ENCODE measurements around the gene CALN1.

The CALN1 gene

DNA sequence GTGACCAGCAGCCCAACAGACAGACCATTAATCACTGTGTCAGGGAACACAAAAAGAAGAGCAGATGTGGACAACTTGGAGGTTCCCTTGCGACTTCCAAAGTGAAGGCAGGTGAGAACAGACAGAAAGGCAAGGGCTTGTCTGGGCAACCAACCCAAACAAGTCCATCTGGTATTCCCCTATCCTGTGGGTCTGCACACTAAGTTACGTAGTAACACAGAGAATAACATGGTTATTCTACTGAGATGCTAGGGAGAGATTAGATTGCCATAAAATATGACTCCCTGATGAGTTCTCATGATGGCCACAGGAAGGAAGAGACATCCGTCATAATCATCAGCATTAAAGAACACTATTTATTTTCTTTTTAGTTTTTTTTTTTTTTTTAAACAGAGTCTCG lies 252.2 kb downstream of the CALN1 start:
- TF ChIP-seq, protein P1, sequence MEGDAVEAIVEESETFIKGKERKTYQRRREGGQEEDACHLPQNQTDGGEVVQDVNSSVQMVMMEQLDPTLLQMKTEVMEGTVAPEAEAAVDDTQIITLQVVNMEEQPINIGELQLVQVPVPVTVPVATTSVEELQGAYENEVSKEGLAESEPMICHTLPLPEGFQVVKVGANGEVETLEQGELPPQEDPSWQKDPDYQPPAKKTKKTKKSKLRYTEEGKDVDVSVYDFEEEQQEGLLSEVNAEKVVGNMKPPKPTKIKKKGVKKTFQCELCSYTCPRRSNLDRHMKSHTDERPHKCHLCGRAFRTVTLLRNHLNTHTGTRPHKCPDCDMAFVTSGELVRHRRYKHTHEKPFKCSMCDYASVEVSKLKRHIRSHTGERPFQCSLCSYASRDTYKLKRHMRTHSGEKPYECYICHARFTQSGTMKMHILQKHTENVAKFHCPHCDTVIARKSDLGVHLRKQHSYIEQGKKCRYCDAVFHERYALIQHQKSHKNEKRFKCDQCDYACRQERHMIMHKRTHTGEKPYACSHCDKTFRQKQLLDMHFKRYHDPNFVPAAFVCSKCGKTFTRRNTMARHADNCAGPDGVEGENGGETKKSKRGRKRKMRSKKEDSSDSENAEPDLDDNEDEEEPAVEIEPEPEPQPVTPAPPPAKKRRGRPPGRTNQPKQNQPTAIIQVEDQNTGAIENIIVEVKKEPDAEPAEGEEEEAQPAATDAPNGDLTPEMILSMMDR (IDR thresholded peaks at IDR 0.05; ENCODE audit: insufficient read depth, low read depth, low read length, missing control alignments) = no peak
- no peak for DNase-seq (ENCODE audit: low read depth)
- no peak overlapping the region for H3K4me3 ChIP-seq (ENCODE audit: low read length)

DNA sequence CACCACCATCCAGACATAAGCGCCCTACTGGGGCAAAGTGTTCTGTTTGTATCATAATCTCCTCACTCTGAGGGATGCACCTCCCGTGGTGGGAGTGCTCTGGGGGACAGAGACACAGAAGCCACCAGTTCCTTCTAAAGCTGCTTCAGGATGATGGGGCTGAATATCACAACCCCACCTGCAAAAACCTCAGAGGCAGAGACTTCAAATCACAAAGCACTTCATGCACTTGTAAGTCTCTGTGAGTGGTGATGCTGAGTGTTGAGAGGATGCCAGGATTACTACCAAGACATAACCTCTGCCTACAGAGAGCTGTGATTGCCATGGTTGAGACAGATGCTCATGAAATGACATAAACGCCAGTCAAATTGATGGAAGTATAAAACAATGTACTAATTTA lies 255.5 kb downstream of the CALN1 start:
- TF ChIP-seq, protein P1 (IDR thresholded peaks at IDR 0.05; ENCODE audit: insufficient read depth, low read depth, low read length, missing control alignments) = no peak
- H3K4me3 ChIP-seq (ENCODE audit: low read length) = no peak overlapping the region
- no peak for DNase-seq (ENCODE audit: low read depth)

DNA sequence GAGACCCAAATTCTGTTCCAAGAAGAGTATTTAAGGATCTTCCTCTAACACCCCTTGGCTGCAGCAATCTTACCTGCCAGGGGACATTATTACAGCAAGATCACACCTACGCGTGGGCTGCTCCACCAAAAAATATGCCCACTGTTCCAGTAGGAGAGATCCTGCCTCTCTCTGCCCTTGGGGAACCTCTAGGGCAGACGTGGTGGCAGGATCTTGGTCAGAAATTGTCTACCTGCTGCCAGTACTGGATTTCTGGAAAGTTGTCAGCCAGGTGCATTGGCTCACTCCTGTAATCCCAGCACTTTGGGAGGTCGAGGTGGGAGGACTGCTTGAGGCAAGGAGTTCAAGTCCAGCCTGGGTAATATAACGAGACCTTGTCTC lies 259.0 kb downstream of the CALN1 start:
- DNase-seq (ENCODE audit: low read depth) = no peak
- H3K4me3 ChIP-seq (ENCODE audit: low read length) = no peak overlapping the region
- TF ChIP-seq, protein P1 (IDR thresholded peaks at IDR 0.05; ENCODE audit: insufficient read depth, low read depth, low read length, missing control alignments) = no peak

DNA sequence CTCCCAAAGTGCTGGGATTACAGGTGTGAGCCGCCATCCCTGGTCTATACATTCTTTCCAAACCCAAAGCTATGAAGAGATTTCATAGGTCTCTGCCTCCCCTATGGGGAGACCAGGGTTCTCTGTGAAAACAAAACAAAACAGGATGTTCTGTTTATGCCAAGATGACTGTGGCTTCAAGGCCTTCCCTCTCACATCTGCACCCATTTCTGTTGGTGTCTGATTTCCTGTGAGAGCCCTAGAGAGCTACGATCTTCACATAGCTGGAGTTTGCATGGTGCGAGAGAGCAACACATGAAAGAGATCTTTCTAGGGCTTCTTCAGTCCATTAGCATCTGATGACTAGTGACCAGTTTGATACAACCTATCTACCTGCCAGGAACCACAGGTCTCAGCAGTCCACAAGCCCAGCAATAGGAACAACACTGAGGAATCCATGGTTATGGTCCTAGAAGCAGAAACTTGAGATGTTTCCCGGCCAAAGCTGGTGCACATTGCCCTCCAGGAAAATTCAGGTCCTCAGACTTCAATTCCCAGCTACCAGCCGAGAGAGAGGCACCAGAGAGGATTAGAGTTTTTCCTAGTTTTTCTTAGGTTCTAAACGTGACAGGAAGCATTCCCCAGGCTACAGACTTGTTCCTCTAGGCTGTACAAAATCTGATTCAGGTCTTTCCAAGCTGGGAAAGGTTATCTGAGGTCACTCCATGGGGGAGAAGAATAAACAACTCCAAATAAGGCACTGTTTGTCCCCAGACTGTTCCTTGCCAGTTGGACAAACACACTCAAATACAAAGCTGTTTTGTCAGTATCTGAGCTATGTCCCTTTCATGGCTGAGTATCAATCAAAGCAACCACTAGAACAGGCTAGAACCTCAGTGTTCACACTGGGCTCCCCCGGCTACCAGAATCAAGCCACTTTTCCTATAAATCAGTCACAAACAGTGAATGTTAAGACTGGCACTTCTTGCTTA lies 259.7 kb downstream of the CALN1 start:
- TF ChIP-seq, protein P1 (IDR thresholded peaks at IDR 0.05; ENCODE audit: insufficient read depth, low read depth, low read length, missing control alignments) = no peak
- DNase-seq (ENCODE audit: low read depth) = no peak
- H3K4me3 ChIP-seq (ENCODE audit: low read length) = no peak overlapping the region

DNA sequence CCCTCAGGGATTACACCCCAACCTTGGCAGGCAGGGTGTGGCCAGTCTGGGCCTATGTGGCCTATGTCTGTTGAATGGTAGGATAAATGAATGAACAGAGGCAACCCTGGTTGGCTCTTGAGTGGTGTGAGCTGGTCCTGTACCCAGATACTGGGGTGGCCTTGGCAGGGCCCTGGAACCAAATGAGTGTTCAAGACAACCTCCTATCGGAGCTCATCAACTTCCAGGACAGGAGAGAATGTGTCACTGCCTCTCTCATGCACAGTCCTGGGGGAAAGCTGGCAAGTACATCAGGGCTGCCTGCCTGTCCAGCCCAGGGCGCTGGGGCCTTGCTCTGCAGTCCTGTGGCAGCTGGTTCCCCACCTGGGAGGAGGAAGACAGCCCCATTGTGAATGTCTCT lies 271.6 kb downstream of the CALN1 start:
- TF ChIP-seq, protein P1 (IDR thresholded peaks at IDR 0.05; ENCODE audit: insufficient read depth, low read depth, low read length, missing control alignments) = no peak
- H3K4me3 ChIP-seq (ENCODE audit: low read length) = no peak overlapping the region
- DNase-seq (ENCODE audit: low read depth) = no peak

DNA sequence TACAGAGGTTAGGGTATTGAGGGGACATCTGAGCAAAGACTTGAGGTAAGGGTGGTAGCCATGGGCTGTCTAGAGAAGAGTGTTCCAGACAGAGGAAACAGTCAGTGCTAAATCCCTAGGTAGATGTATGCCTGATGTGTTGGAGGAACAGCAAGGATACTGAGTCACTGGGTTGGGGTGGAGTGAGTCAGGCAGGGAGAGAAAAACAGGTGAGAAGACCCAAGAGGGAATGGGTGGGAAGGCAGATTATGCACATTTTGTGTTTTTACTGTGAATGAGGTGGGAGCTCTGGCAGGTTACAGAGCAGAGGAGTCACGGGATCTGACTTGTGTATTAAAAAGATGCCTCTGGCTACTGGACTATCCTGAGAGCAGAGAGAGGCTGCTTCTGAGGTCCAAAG lies 285.0 kb downstream of the CALN1 start:
- DNase-seq (ENCODE audit: low read depth) = no peak
- H3K4me3 ChIP-seq (ENCODE audit: low read length) = no peak overlapping the region
- TF ChIP-seq, protein P1 (IDR thresholded peaks at IDR 0.05; ENCODE audit: insufficient read depth, low read depth, low read length, missing control alignments) = no peak

DNA sequence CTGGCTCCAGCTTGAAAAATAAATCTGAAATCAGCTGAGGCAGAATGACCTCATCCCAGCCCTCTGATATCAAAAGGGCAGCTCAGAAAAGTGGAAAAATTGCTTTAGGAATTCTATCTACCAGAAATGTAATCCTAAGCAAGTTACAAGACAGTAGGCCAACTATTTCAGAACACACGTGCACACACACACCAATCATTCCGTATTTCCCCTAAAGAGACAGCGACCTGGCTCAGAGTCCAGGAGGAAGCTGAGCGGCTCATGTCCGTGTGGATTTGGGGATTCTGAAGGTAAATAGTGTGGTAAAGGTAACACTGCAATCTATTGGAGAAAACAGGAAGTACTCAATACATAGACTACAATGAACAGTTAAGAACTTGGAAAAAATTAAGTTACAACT lies 288.2 kb downstream of the CALN1 start:
- TF ChIP-seq, protein P1 (IDR thresholded peaks at IDR 0.05; ENCODE audit: insufficient read depth, low read depth, low read length, missing control alignments) = no peak
- no peak overlapping the region for H3K4me3 ChIP-seq (ENCODE audit: low read length)
- DNase-seq (ENCODE audit: low read depth) = no peak
